ENCODE results near the gene PHAF1.

DNA sequence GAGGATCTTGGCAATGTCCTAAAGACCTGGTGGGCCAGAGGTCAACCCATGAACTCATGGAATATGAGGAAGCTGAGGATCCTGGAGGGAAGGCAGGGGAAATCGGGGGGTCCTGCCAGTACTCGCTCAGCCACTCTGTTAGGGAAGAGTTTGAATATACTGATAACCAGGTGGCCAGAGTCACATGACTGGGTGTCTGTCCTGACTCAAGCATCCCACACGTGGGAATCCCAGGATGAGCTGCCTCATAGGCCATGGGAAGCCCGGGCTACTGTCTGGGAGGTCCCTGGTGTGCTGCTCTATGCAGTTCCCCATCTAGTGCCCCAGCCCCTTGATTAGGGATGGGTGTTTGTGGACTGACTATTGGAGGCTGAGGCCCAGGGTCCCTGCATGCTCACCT is 78.6 kb downstream of the PHAF1 start:
- no peak for TF ChIP-seq YY1 (IDR thresholded peaks at IDR 0.05)
- TF ChIP-seq, protein P1, sequence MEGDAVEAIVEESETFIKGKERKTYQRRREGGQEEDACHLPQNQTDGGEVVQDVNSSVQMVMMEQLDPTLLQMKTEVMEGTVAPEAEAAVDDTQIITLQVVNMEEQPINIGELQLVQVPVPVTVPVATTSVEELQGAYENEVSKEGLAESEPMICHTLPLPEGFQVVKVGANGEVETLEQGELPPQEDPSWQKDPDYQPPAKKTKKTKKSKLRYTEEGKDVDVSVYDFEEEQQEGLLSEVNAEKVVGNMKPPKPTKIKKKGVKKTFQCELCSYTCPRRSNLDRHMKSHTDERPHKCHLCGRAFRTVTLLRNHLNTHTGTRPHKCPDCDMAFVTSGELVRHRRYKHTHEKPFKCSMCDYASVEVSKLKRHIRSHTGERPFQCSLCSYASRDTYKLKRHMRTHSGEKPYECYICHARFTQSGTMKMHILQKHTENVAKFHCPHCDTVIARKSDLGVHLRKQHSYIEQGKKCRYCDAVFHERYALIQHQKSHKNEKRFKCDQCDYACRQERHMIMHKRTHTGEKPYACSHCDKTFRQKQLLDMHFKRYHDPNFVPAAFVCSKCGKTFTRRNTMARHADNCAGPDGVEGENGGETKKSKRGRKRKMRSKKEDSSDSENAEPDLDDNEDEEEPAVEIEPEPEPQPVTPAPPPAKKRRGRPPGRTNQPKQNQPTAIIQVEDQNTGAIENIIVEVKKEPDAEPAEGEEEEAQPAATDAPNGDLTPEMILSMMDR (IDR thresholded peaks at IDR 0.05; ENCODE audit: low read depth, low read length, missing input control): no peak
- TF ChIP-seq EGR1 (IDR thresholded peaks at IDR 0.05; ENCODE audit: low read depth in 2 of 2): no peak
- TF ChIP-seq, protein P2, sequence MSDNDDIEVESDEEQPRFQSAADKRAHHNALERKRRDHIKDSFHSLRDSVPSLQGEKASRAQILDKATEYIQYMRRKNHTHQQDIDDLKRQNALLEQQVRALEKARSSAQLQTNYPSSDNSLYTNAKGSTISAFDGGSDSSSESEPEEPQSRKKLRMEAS (IDR thresholded peaks at IDR 0.05): no peak
- TF ChIP-seq GABPA (IDR thresholded peaks at IDR 0.05 in 1 of 2, conservative IDR thresholded peaks at IDR 0.05 in 1 of 2): no peak
- no peak for TF ChIP-seq RXRA (IDR thresholded peaks at IDR 0.05)
- TF ChIP-seq SP1 (IDR thresholded peaks at IDR 0.05): no peak
- TF ChIP-seq, protein P3, sequence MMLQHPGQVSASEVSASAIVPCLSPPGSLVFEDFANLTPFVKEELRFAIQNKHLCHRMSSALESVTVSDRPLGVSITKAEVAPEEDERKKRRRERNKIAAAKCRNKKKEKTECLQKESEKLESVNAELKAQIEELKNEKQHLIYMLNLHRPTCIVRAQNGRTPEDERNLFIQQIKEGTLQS (IDR thresholded peaks at IDR 0.05): no peak
- no peak for TF ChIP-seq REST (IDR thresholded peaks at IDR 0.05)
- TF ChIP-seq JUND (IDR thresholded peaks at IDR 0.05): no peak
- TF ChIP-seq TAF1 (conservative IDR thresholded peaks at IDR 0.05): no peak
- no peak for TF ChIP-seq RAD21 (IDR thresholded peaks at IDR 0.05)
- TF ChIP-seq ZBTB33 (IDR thresholded peaks at IDR 0.05): no peak
